ENCODE measurements around the gene HPN. TPM values are rescaled to one million over a fixed set of nuclear protein-coding genes. Genes with fewer than 3 reads are reported as not detected.

HPN gene
- total RNA-seq, 1 donor, result 0.10 TPM

- Histone ChIP-seq H3K9me3 (ENCODE audit: low read depth, low read length) (no peaks in the 10 kb centered on the region), H3K27me3 (ENCODE audit: insufficient read depth, low read length) (no peaks in the 10 kb centered on the region), H3K4me3 (ENCODE audit: low read length) (no peak overlapping the region), H3K4me1 (ENCODE audit: insufficient read depth, low read length) (peaks cover 8% of the 10 kb centered on the region)
These were observed 73.0 kb downstream of the HPN start for GRCh38 chr19:35114353-35115176.

- Histone ChIP-seq H3K9me3 (ENCODE audit: low read depth, low read length) (no peaks in the 10 kb centered on the region), H3K4me1 (ENCODE audit: insufficient read depth, low read length) (peaks cover 15% of the 10 kb centered on the region), H3K4me3 (ENCODE audit: low read length) (no peak within 1 kb of the TSS), H3K27me3 (ENCODE audit: insufficient read depth, low read length) (no peaks in the 10 kb centered on the region)
These were observed 73.8 kb downstream of the HPN start, which contains the start of gene FXYD3 for GRCh38 chr19:35115177-35115951. Gene FXYD3, plus strand, starts transcription at chr19:35115823. Its CDS starts 3,554 bp downstream, at chr19:35119377.

Other genes starting within 250 kb of the HPN start
- gene ZNF30, start 114.8 kb upstream of the HPN start, total RNA-seq, result 2.3 TPM
- 10.2 TPM for gene ZNF792, start 77.5 kb upstream of the HPN start, total RNA-seq
- gene GRAMD1A, start 41.4 kb upstream of the HPN start, total RNA-seq, result 61.5 TPM
- gene SCN1B, start 11.3 kb upstream of the HPN start, total RNA-seq, result 0.73 TPM
- gene FXYD3, start 74.1 kb downstream of the HPN start, total RNA-seq, result not detected
- gene LGI4, start 93.3 kb downstream of the HPN start, total RNA-seq, result 0.31 TPM
- gene FXYD1, start 97.1 kb downstream of the HPN start, total RNA-seq, result 0.42 TPM
- 1.4 TPM for gene FXYD7, start 101.5 kb downstream of the HPN start, total RNA-seq
- gene FXYD5, start 113.0 kb downstream of the HPN start, total RNA-seq, result 179 TPM
- 0.21 TPM for gene FAM187B, start 187.0 kb downstream of the HPN start, total RNA-seq
- gene LSR, start 207.3 kb downstream of the HPN start, total RNA-seq, result 13.1 TPM
- gene USF2, start 227.2 kb downstream of the HPN start, total RNA-seq, result 117 TPM
- gene HAMP, start 240.8 kb downstream of the HPN start, total RNA-seq, result 0.31 TPM